ENCODE data around the gene HAPLN3. TPM values are rescaled to one million over a fixed set of nuclear protein-coding genes. Genes with fewer than 3 reads are reported as not detected.

The HAPLN3 gene
- total RNA-seq, 2 experiments from 2014 or later: 79.0 to 80.2 TPM

DNA sequence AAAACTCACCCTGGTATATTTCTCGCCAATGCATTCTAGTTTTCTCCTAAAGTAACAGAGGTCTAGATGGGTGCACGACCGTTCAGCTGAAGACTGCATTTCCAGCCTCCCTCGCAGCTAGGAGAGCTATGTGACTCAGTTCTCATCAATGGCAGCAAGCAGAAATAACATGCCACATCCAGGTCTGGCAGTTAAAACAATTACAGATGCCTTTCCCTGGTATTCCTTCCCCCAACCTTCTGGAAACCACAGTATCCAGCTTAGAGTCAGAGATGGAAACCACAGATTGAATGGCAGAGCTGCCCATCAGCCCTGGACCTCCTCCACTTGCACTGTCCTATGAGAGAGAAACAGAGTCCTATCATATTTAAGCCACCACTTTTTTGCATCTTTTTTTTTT lies 4.8 kb downstream of the HAPLN3 start:
- Mint-ChIP-seq H3K4me3 (no peak overlapping the region), H3K27ac (no peak overlapping the region), H3K4me1 (ENCODE audit: low read depth) (peaks cover 14% of the 10 kb centered on the region), H3K9me3 (no peaks in the 10 kb centered on the region), H3K27me3 (no peaks in the 10 kb centered on the region), H3K36me3 (ENCODE audit: low read depth) (peaks cover 49% of the 10 kb centered on the region)
- intact Hi-C loops (cut with DNase I, micrococcal nuclease): loop anchor here (5.0 to 10.0 kb wide), 2 partner anchors 416 to 447 kb away; no protein-coding TSS in a partner anchor
- ATAC-seq (ENCODE audit: poor library complexity) (no peak), DNase-seq (no peak)
- Histone ChIP-seq H3K27me3 (ENCODE audit: control insufficient read depth in 1 of 2, insufficient read depth in 2 of 2, low read length in 2 of 2) (no peaks in the 10 kb centered on the region), H3K27ac (ENCODE audit: low read depth in 1 of 2, low read length in 2 of 2) (no peak overlapping the region), H3K4me1 (ENCODE audit: insufficient read depth, low read length) (peaks cover 17% of the 10 kb centered on the region), H3K9me3 (ENCODE audit: control insufficient read depth in 1 of 2, insufficient read depth in 1 of 2, low read length in 2 of 2) (no peaks in the 10 kb centered on the region), H3K36me3 (ENCODE audit: insufficient read depth, low read length) (peaks cover 32% of the 10 kb centered on the region), H3K4me3 (ENCODE audit: low read length) (no peak overlapping the region)
- POLR2A ChIA-PET: interaction anchor here (1.7 kb wide), 1 partner anchor 14 kb away, joined by 6 read pairs; no protein-coding TSS in a partner anchor
- CTCF ChIA-PET: interaction anchor here (1.2 kb wide), 1 partner anchor 14 kb away, joined by 6 read pairs; no protein-coding TSS in a partner anchor
- TF ChIP-seq, protein P1, sequence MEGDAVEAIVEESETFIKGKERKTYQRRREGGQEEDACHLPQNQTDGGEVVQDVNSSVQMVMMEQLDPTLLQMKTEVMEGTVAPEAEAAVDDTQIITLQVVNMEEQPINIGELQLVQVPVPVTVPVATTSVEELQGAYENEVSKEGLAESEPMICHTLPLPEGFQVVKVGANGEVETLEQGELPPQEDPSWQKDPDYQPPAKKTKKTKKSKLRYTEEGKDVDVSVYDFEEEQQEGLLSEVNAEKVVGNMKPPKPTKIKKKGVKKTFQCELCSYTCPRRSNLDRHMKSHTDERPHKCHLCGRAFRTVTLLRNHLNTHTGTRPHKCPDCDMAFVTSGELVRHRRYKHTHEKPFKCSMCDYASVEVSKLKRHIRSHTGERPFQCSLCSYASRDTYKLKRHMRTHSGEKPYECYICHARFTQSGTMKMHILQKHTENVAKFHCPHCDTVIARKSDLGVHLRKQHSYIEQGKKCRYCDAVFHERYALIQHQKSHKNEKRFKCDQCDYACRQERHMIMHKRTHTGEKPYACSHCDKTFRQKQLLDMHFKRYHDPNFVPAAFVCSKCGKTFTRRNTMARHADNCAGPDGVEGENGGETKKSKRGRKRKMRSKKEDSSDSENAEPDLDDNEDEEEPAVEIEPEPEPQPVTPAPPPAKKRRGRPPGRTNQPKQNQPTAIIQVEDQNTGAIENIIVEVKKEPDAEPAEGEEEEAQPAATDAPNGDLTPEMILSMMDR (IDR thresholded peaks at IDR 0.05): no peak

DNA sequence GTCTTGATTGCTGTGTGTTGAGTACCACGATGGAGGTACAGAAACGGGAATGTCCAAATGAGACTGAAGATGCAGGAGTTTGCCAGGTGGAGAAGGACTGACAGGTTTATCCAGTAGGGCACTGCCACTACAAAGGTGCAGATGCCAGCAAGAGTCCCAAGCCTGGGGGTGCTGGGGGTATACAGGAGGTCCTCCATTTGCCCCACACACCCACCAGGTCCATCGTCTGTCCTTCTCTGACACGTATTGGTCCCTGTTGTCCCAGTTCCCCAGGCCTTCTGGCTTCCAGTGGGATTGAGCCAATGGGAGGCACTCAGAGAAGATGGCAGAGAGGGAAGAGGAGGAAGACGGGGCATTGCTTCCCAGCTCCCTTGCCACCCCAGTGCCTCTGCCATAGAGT lies 6.6 kb downstream of the HAPLN3 start:
- Histone ChIP-seq H3K36me3 (ENCODE audit: insufficient read depth, low read length) (peaks cover 43% of the 10 kb centered on the region), H3K4me3 (ENCODE audit: low read length) (no peak overlapping the region), H3K9me3 (ENCODE audit: control insufficient read depth in 1 of 2, insufficient read depth in 1 of 2, low read length in 2 of 2) (no peaks in the 10 kb centered on the region), H3K27me3 (ENCODE audit: control insufficient read depth in 1 of 2, insufficient read depth in 2 of 2, low read length in 2 of 2) (no peaks in the 10 kb centered on the region), H3K4me1 (ENCODE audit: insufficient read depth, low read length) (peaks cover under 1% of the 10 kb centered on the region), H3K27ac (ENCODE audit: low read depth in 1 of 2, low read length in 2 of 2) (no peak overlapping the region)
- Mint-ChIP-seq H3K27ac (no peak overlapping the region), H3K36me3 (ENCODE audit: low read depth) (peaks cover 55% of the 10 kb centered on the region), H3K4me3 (no peak overlapping the region), H3K4me1 (ENCODE audit: low read depth) (peaks cover 9% of the 10 kb centered on the region), H3K27me3 (no peaks in the 10 kb centered on the region), H3K9me3 (no peaks in the 10 kb centered on the region)
- ChIA-PET CTCF (no interaction called here), POLR2A (no interaction called here)
- DNase-seq (no peak), ATAC-seq (ENCODE audit: poor library complexity) (no peak)
- TF ChIP-seq, protein P1 (IDR thresholded peaks at IDR 0.05): no peak
- intact Hi-C loops (cut with DNase I, micrococcal nuclease): no loop called here

DNA sequence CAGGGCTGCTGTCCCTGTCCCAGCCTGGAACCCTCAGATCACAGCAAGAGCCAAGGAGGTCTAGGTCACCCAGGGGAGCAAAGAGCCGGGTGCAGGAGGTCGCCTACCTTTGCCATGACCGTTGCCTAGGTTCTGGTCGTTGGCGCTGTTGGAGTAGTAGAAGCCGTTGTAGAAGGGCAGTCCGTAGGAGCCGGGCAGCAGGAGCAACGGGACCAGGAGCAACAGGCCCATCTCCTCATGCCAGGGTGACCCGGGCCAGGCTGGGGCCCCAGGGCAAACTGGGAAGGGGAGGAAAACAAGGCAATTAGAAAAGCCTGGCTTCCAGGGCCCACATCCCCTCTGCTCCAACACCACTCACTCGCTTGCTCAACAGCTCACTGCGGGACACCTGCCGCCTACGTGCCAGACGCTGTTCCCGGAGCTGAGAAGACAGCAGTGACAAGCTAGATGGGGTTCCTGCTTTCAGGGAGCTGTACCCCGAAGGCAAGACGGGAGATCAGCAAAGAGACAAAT lies 8.2 kb downstream of the HAPLN3 start:
- H3K27me3 ChIP-seq (ENCODE audit: control insufficient read depth in 1 of 2, insufficient read depth in 2 of 2, low read length in 2 of 2): no peaks in the 10 kb centered on the region
- H3K4me3 Mint-ChIP-seq: no peak overlapping the region
- no peak overlapping the region for H3K27ac ChIP-seq (ENCODE audit: low read depth in 1 of 2, low read length in 2 of 2)
- no peak for DNase-seq
- no peaks in the 10 kb centered on the region for H3K27me3 Mint-ChIP-seq
- H3K4me3 ChIP-seq (ENCODE audit: low read length): no peak overlapping the region
- H3K36me3 Mint-ChIP-seq (ENCODE audit: low read depth): peaks cover 63% of the 10 kb centered on the region
- no peaks in the 10 kb centered on the region for H3K9me3 Mint-ChIP-seq
- peaks cover 10% of the 10 kb centered on the region for H3K4me1 Mint-ChIP-seq (ENCODE audit: low read depth)
- ChIA-PET POLR2A (no interaction called here), CTCF (no interaction called here)
- peaks cover 46% of the 10 kb centered on the region for H3K36me3 ChIP-seq (ENCODE audit: insufficient read depth, low read length)
- intact Hi-C loops (cut with DNase I, micrococcal nuclease): no loop called here
- no peaks in the 10 kb centered on the region for H3K9me3 ChIP-seq (ENCODE audit: control insufficient read depth in 1 of 2, insufficient read depth in 1 of 2, low read length in 2 of 2)
- H3K4me1 ChIP-seq (ENCODE audit: insufficient read depth, low read length): no peaks in the 10 kb centered on the region
- TF ChIP-seq, protein P1 (IDR thresholded peaks at IDR 0.05): no peak
- ATAC-seq (ENCODE audit: poor library complexity): no peak
- no peak overlapping the region for H3K27ac Mint-ChIP-seq

Measured in CD4-positive, alpha-beta T cell (primary cell).